ENCODE results near the gene HPS1.
A peak's percentile ranks its signal among the peaks of the same experiment; 100 is the strongest.

Gene HPS1

GRCh38 chr10:98431016-98431415 lies 15.7 kb downstream of the HPS1 start:
- no peak for DNase-seq

- no peak for DNase-seq
These were observed 16.3 kb downstream of the HPS1 start for GRCh38 chr10:98430427-98430826.

- no peak for DNase-seq
These were observed 17.2 kb downstream of the HPS1 start for GRCh38 chr10:98429320-98430072.

GRCh38 chr10:98427011-98427515 lies 19.7 kb downstream of the HPS1 start:
- no peak for DNase-seq

GRCh38 chr10:98425511-98426352 lies 21.0 kb downstream of the HPS1 start:
- no peak for DNase-seq

- no peak for DNase-seq
These were observed 22.2 kb downstream of the HPS1 start for GRCh38 chr10:98424295-98425254.

GRCh38 chr10:98423691-98424120 lies 23.0 kb downstream of the HPS1 start:
- DNase-seq, result no peak

DNA sequence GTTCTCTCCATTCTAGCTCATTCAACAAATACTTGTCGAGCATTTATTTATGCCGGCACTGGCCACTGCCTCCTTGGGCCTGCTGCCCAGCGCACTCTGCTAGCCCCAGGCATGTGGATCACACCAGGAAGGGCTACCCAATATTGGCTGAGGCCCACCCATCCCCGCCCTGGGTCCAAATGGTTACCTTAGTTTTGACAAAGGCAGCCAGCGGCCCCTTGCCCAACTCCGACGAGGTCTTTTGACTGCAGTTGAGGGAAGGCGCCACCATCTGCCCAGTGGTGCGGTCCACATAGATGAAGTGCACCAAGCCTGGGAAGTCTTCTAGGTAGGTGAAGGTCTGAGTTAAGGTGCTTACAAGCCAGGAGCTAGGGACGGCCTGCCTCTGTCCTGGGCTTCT lies 24.6 kb downstream of the HPS1 start:
- no peak for DNase-seq

DNA sequence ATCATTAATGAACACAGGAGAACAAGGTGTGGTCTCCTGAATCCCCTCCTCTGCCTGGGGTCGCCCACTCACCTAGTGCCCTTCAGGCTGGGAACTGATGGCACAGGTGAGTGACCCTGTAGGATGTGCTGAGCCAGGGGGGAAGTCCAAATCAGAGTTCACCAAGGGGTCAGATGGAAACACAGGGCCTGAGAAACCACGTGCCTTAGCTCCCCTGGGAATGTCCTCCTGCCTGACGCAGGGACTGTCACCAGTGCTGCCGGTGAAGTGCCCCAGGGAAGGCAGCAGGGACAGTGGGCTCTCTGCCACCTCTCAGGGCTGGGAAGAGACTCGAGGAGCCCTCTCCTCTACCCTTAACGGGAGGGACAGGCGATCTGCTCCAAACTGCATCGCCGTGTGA lies 25.9 kb downstream of the HPS1 start:
- DNase-seq, result no peak

DNA sequence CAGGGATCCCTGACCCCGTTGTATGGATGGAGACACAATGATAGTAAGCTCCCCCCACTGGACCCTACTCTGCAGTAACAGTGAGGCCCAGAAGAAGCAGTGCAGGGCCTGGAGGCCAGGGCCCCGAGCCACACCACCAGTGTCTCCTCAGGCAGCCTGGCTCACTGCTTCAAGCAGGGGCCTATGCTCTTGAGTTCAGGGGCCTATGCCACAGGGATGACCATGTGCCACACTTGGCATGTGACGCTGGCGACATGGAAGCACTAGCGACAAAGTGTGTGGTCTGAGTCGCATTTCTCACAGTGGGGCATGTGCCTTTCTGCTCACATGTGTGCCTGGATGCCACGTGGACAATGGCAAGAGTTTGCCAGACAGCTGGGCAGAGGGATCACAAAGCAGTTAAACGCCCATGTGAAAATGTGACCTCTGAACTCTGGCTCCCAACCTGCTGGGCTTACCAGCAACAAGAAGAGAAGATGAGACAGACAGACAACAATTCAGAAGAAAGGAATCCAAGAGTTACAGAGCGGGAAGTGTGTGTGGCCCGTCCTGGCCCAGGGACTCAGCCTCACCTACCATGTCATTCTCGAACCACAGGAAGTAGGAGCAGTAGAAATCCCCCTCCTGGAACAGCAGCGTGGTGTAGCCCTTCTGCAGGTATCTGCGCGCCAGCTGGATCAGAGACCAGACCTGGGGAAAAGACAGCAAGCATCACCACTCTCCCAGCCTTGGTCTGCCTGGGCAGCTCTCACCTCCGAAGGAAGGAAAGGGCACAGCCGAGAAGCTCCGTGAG lies 27.1 kb downstream of the HPS1 start:
- DNase-seq, result no peak

DNA sequence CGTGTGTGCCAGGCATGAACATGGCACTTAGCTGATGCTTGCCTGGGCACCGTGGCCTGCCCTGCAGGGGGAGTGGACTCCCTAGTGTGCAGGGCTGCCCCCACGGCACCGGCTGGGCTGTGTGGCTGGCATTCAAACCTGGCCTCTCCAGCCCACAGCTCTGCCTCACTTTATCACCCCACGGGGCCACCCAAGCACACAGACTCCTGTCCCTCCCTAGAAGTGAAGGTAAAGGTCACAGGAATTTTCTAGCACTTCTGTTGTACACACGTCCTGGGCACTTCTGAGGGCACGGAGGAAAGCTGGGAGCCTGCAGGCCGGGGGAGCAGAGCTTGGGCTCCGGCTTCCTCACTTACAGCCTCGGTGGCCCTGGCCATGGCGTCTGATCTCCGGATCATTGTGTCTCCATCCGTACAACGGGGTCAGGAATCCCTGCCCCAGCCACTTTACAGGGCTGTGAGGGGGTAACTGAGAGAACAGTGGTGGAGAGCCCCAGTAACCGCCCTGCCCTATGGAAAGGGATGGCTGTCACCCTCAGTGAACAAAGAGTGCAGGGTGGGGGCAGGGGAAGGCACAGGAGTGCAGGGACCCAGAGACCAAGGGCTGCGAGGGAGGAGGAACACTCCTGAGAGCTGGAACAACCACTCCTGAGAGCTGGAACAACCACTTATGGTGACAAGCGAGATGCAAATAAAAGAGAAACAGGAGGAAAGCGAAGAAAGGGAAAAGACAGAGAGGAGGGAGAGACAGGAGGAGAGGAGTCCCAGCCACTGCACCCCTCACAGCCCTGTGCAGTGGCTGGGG lies 27.9 kb downstream of the HPS1 start:
- no peak for DNase-seq

- DNase-seq, result no peak
These were observed 28.6 kb downstream of the HPS1 start for GRCh38 chr10:98417973-98418664.

DNA sequence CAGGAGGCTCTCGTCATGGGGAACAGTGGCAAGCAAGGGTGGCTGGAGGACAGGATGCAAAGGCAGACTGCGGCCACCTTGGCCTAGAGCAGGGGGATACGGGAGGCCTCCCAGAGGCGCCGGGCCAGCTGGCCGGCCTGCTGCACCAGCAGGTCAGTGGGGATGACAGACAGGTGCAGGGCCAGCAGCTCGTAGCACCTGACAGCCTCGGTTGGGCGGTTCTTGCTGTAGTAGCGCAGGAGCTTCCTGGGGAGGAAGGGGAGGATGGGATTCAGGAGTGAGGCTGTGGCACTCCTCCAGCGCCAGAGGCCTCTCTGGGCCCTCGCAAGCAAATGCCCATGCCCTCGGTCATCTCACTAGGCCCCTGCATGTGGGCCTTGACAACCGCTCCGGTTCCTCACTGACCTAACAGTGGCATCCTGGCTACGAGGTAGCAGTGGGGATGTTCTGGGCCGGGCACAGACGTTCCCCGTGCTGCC lies 29.2 kb downstream of the HPS1 start:
- no peak for DNase-seq

- no peak for DNase-seq
These were observed 29.9 kb downstream of the HPS1 start for GRCh38 chr10:98416606-98417388.

DNA sequence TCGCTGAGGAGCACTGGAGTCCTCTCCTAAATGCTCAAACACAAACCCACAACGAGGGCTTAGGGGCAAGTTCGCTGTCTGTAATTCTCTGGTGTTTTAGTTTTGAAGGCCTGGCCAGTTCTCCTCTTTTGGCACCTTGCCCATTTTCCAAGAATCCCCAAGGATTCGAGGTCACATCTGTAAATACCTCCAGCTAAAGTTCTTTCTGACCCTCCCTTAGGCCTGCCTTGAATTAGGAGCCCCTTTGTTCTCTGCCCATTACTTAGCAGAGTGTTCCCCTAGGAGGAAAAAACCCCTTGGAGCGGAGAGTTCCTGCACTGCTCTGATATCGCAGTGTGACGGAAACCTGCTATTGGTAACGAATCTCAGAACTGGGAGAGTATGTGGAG lies 31.0 kb downstream of the HPS1 start:
- no peak for DNase-seq

DNA sequence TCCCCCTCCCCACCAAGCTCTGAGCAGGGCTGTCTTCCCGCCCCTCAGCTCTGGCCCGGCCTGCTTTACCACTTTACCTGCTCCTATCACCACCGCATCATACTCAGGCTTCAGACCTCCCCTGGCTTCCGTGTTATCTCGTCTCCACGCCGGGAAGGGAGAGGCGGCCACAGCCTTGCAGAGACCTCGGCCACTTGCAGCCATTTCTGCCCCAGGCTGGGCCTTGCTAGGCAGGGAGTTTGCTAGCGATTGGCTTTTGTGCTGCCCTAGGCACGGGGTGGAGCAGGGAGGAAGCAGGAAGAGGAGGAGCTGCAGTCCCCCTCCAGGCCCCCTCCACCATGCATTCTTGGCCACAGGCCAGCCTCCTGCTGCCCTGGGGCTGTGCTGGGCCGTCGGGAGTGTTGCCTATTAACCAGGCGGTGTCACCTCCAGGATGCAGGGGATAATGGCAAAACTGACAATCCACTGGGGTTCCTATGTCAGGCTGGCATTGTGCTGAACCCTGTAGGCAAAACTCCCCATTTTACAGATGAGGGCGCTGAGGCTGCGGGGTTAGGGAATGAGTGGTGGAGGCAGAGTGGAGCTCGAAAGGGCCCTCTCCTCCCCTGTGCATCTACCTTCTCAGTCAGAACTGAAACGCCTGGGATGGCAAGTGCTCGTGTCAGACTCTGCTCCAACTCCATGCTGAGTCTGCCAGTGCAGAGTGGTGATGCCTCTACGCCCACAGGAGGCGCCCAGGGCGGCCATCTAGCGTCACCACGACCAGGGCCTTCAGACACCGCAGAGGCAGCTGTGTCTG lies 31.6 kb downstream of the HPS1 start, which contains the start of gene PYROXD2:
Gene PYROXD2, minus strand, starts transcription at position 251 of the 799 bp plus-strand sequence. Its CDS starts 47 bp downstream, at position 204.
- DNase-seq, result peak in 1 of 2 experiments; percentile 62

- DNase-seq, result no peak
These were observed 32.2 kb downstream of the HPS1 start for GRCh38 chr10:98414578-98414931.

DNA sequence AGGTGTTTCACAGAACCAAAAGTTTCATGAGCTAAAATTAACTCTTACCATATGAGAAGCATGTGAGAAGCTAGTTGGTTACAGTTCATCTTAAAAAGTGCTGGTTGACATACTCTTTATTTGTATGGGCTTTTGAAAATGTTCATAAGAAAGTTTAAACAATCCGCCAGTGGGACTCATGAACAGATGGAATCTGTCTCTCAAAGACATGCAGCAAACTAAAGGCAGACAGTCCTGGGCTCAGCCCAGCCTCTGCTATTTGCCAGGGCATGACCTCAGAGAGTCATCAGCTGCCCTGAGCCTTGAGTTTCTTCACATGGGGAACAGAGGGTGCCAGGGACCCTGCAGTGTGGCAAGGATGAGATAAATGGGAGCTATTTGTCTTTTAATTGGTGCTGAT lies 35.0 kb downstream of the HPS1 start:
- no peak for DNase-seq

DNA sequence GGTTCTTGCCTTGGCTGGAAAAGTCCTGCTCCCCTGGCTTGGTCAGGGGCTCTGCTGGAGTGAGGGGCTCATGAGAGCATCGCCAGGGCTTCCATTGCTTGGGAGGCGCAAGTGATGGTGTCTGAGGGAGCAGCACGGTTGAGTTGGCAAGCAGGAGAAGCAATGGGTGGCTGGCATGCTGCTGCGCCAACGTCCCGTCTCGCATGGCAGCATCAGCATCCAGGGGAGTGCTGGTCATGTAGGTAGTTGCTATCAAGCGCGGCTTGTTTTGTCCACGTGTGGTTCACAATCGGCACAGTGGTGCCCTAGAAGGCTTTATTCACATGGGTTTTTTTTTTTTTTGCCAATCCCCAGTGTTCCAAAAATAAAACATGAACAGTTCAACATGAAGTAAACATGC lies 35.6 kb downstream of the HPS1 start:
- DNase-seq, result no peak

All from NCI-H446 (cell line).